HEK293T (cell line): ENCODE data around the gene NABP1.

Source experiments
- ARNT ChIP-seq: fragments of 450-650 bp; IDR thresholded peaks from 2 replicates; pipeline ENCODE4 v1.6.1; 2017; ENCODE audit warnings: mild to moderate bottlenecking
- BHLHE40 ChIP-seq: fragments of 450-650 bp; IDR thresholded peaks from 2 replicates; pipeline ENCODE4 v1.6.1; 2016; ENCODE audit warnings: mild to moderate bottlenecking, moderate library complexity, borderline replicate concordance
- ELF4 ChIP-seq: fragments of 450-650 bp; IDR thresholded peaks from 2 replicates; pipeline ENCODE4 v1.6.1; 2017; ENCODE audit warnings: antibody characterized with exemption
- FOXA1 ChIP-seq: fragments of 450-650 bp; IDR thresholded peaks from 2 replicates; pipeline ENCODE4 v1.6.1; 2016; ENCODE audit warnings: mild to moderate bottlenecking
- FOXK2 ChIP-seq: fragments of 450-650 bp; IDR thresholded peaks from 2 replicates; pipeline ENCODE4 v1.6.1; 2016; ENCODE audit warnings: mild to moderate bottlenecking
- FOXM1 ChIP-seq: fragments of 450-650 bp; IDR thresholded peaks from 2 replicates; pipeline ENCODE4 v1.6.1; 2017; ENCODE audit warnings: mild to moderate bottlenecking, borderline replicate concordance
- HDGF ChIP-seq: fragments of 450-650 bp; IDR thresholded peaks from 2 replicates; pipeline ENCODE4 v1.6.1; 2017; ENCODE audit warnings: antibody characterized with exemption, borderline replicate concordance
- L3MBTL2 ChIP-seq: fragments of 450-650 bp; conservative IDR thresholded peaks from 2 replicates; pipeline ENCODE4 v1.6.1; 2016; ENCODE audit warnings: mild to moderate bottlenecking
- NFRKB ChIP-seq: fragments of 450-650 bp; IDR thresholded peaks from 2 replicates; pipeline ENCODE4 v1.6.1; 2016; ENCODE audit warnings: mild to moderate bottlenecking, moderate library complexity
- SP1 ChIP-seq: fragments of 450-650 bp; IDR thresholded peaks from 2 replicates; pipeline ENCODE4 v1.6.1; 2017
- SUZ12 ChIP-seq: fragments of 450-650 bp; IDR thresholded peaks from 2 replicates; pipeline ENCODE4 v1.6.1; 2016; ENCODE audit warnings: mild to moderate bottlenecking
- TARDBP ChIP-seq: fragments of 450-650 bp; IDR thresholded peaks from 2 replicates; pipeline ENCODE4 v1.6.1; 2016
- ZNF384 ChIP-seq: fragments of 450-650 bp; IDR thresholded peaks from 2 replicates; pipeline ENCODE4 v1.6.1; 2016
- TF ChIP-seq, protein P1 (sequence below): fragments of 450-650 bp; IDR thresholded peaks from 2 replicates; pipeline ENCODE4 v1.6.1; 2016

DNA sequence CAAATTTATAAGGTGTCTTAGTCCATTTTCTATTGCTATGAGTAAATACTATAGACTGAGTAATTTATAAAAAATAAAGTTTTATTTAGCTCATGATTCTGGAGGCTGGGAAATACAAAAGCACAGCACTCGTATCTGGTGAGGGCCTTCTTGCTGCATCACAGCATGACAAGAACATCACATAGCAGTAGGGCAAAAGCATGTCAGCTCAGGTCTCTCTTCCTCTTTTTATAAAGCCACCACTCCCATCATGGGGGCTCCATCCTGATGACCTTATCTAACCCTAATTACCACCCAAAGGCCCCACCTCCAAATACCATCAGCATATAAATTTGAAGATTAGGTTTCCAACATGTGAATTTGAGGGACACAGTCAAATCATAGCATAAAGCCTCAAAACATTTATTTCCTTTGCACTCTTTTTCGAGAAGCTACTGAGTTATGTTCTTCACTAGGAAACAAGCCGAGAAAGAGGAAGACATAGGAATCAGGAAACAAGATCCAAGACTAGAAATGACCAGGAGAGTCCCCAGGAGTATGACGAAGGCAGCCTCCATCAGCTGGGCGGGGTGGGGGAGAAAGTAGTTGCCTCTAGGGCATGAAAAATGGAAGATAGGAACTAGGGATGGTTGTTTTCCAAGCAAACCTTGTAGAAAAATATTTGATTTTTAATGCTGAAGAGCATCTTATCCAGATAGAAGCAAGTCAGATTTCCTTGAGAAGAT, 24.1 kb upstream of the NABP1 start:
- TF ChIP-seq SP1 (no peak), FOXK2 (no peak), SUZ12 (no peak), FOXA1 (no peak), ELF4 (no peak), TARDBP (no peak), ARNT (no peak), ZNF384 (no peak), HDGF (no peak), L3MBTL2 (no peak), FOXM1 (no peak), BHLHE40 (no peak), NFRKB (no peak)
- TF ChIP-seq, protein P1, sequence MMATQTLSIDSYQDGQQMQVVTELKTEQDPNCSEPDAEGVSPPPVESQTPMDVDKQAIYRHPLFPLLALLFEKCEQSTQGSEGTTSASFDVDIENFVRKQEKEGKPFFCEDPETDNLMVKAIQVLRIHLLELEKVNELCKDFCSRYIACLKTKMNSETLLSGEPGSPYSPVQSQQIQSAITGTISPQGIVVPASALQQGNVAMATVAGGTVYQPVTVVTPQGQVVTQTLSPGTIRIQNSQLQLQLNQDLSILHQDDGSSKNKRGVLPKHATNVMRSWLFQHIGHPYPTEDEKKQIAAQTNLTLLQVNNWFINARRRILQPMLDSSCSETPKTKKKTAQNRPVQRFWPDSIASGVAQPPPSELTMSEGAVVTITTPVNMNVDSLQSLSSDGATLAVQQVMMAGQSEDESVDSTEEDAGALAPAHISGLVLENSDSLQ, result no peak
